K562 (cell line): ENCODE measurements around the gene KIF4B. TPM values are rescaled to one million over a fixed set of nuclear protein-coding genes. Genes with fewer than 3 reads are reported as not detected.

ENCODE experiments used
- ATAC-seq: fragments of 200-7000 bp; cut with Tn5 transposase; 3 replicates; pipeline ENCODE4 v1.9.1; 2020; ENCODE audit warnings: moderate library complexity
- BruUV-seq: library from RNA; stranded (reverse); fragments of 400-500 nt; replicated peaks from 2 replicates; lab custom pipeline; 2021; lab: Mats Ljungman, UMichigan
- CTCF ChIA-PET: fragments of 300-600 bp; formaldehyde crosslinking; extraction: SDS; loops from one replicate; lab custom pipeline; 2021; ENCODE audit warnings: low intra/inter-chr PET ratio; lab: Yijun Ruan, JAX
- POLR2A ChIA-PET: fragments of 300-600, 350-650 bp; sonication (Branson Sonifier 250); formaldehyde crosslinking; extraction: SDS; loops from one replicate; lab custom pipeline; 2021; ENCODE audit warnings: antibody characterized with exemption, inconsistent platforms; lab: Yijun Ruan, JAX
- DNase-seq, 4 experiments: peaks; one replicate each; pipeline versions ENCODE4 v3.0.0 to v3.0.0-alpha.2; 2011 to 2018; ENCODE audit warnings: low spot score in 3 of 4, mixed read lengths in 3 of 4; ENCODE audit errors: extremely low read depth in 1 of 4
- FAIRE-seq: peaks from 2 replicates; lab custom pipeline; 2011; peaks lifted over from hg19 to GRCh38; lab: Jason Lieb, UNC
- H2AFZ ChIP-seq: 2 replicates; pipeline ENCODE4 v1.6.0; 2011; ENCODE audit warnings: low read depth, low read length, control low read depth, inconsistent platforms
- H3K27ac ChIP-seq: fragments of 200-600 bp; 3 replicates; pipeline ENCODE4 v1.8.0; 2011; ENCODE audit warnings: low read depth, mild to moderate bottlenecking, control low read depth, inconsistent platforms, low read length, moderate library complexity, mixed read lengths; ENCODE audit errors: extremely low read depth
- H3K27me3 ChIP-seq, 2 experiments: fragments of 300-600 bp in 1 of 2; 2 replicates in 1 of 2; 3 replicates in 1 of 2; pipeline versions ENCODE4 v1.6.0 to v1.8.0; 2011; ENCODE audit warnings: inconsistent platforms in 2 of 2, low read length in 2 of 2, mild to moderate bottlenecking in 1 of 2, mixed read lengths in 1 of 2, moderate library complexity in 1 of 2; ENCODE audit not compliant: control insufficient read depth in 2 of 2, insufficient read depth in 2 of 2
- H3K36me3 ChIP-seq: fragments of 300-600 bp; 3 replicates; pipeline ENCODE4 v1.8.0; 2011; ENCODE audit warnings: mild to moderate bottlenecking, low read length, inconsistent platforms; ENCODE audit not compliant: control insufficient read depth, insufficient read depth
- H3K4me1 ChIP-seq, 2 experiments: fragments of 200-600 bp in 1 of 2; replicated peaks in 1 of 2; 2 replicates in 1 of 2; 3 replicates in 1 of 2; pipeline versions ENCODE4 v1.5.1 to v1.8.0; 2011; ENCODE audit warnings: inconsistent platforms in 2 of 2, low read length in 2 of 2, mild to moderate bottlenecking in 1 of 2, mixed read lengths in 1 of 2, moderate library complexity in 1 of 2; ENCODE audit not compliant: control insufficient read depth in 2 of 2, insufficient read depth in 2 of 2
- H3K4me2 ChIP-seq: 2 replicates; pipeline ENCODE4 v1.6.1; 2011; ENCODE audit warnings: low read length, control low read depth, inconsistent platforms, mixed read lengths; ENCODE audit not compliant: insufficient read depth
- H3K4me3 ChIP-seq: fragments of 200-600 bp; sonication (generic), shearing (Covaris generic); 2 replicates; pipeline ENCODE4 v1.5.1; 2016; ENCODE audit warnings: control low read depth, inconsistent platforms
- H3K79me2 ChIP-seq: fragments of 200-600 bp; 3 replicates; pipeline ENCODE4 v1.8.0; 2011; ENCODE audit warnings: low read length, inconsistent platforms; ENCODE audit not compliant: control insufficient read depth, insufficient read depth
- H3K9ac ChIP-seq, 2 experiments: 2 replicates each; pipeline versions ENCODE4 v1.6.0 to v1.6.1; 2011; ENCODE audit warnings: low read depth in 2 of 2, low read length in 2 of 2, control low read depth in 1 of 2, inconsistent platforms in 1 of 2, mild to moderate bottlenecking in 1 of 2, mixed read lengths in 1 of 2; ENCODE audit not compliant: insufficient read depth in 1 of 2
- H3K9me1 ChIP-seq: one replicate; pipeline ENCODE4 v1.6.0; 2011; ENCODE audit warnings: inconsistent platforms, mild to moderate bottlenecking, low read length, moderate library complexity; ENCODE audit not compliant: control insufficient read depth, insufficient read depth
- H3K9me3 ChIP-seq: replicated peaks from 2 replicates; pipeline ENCODE4 v1.5.1; 2011; ENCODE audit warnings: low read depth, low read length, inconsistent platforms; ENCODE audit not compliant: control insufficient read depth, insufficient read depth
- H4K20me1 ChIP-seq: replicated peaks from 2 replicates; pipeline ENCODE4 v1.6.1; 2011; ENCODE audit warnings: low read length, inconsistent platforms, mixed read lengths; ENCODE audit not compliant: control insufficient read depth, insufficient read depth
- CTCF ChIP-seq, 3 experiments: IDR thresholded peaks in 2 of 3; conservative IDR thresholded peaks in 1 of 3; 2 replicates each; pipeline ENCODE4 v1.5.1; 2011 to 2012; ENCODE audit warnings: low read length in 3 of 3, mild to moderate bottlenecking in 3 of 3, control low read depth in 2 of 3, improper control_type of control experiment in 1 of 3, inconsistent platforms in 1 of 3, low read depth in 1 of 3, mixed read lengths in 1 of 3, moderate library complexity in 1 of 3; ENCODE audit not compliant: insufficient read depth in 2 of 3
- PHB2 ChIP-seq: fragments of 450-650 bp; IDR thresholded peaks from 2 replicates; pipeline ENCODE4 v1.6.1; 2017; ENCODE audit warnings: low read depth
- RAD21 ChIP-seq, 2 experiments: fragments of 250-450 bp in 1 of 2; fragments of 450-650 bp in 1 of 2; sonication (Bioruptor Pico) in 1 of 2; formaldehyde crosslinking in 1 of 2; IDR thresholded peaks in 1 of 2; conservative IDR thresholded peaks in 1 of 2; 2 replicates each; pipeline versions ENCODE4 v1.4.0 to v1.8.0; 2020 to 2022; ENCODE audit warnings: mild to moderate bottlenecking in 2 of 2, moderate library complexity in 1 of 2
- WGBS: fragments of 100-300 bp; shearing (Covaris generic); methylation state at CpG from one replicate; pipeline ENCODE4 v1.1.6; 2016; ENCODE audit warnings: low coverage, mixed read lengths; ENCODE audit not compliant: insufficient coverage; ENCODE audit errors: missing lambda C conversion rate; 5-methylcytosine and 5-hydroxymethylcytosine counted together
- in situ Hi-C: fragments of 300-500 bp; cut with MboI; formaldehyde crosslinking; loops from 4 replicates; pipeline ENCODE4 v1.15.0; 2018; ENCODE audit warnings: inconsistent platforms, mixed read lengths
- intact Hi-C: fragments of 100-400 bp; cut with micrococcal nuclease; formaldehyde crosslinking; loops from 2 replicates; pipeline ENCODE4 v1.14.2; 2022
- polyA plus RNA-seq, 8 experiments: library from polyadenylated mRNA; depleted of rRNA in 4 of 8; stranded (reverse) in 5 of 8; unstranded in 3 of 8; fragments of >200 nt; fragmentation: Nextera tagmentation in 2 of 8; fragmentation: Illumina TruSeq in 1 of 8; extraction: Ambion mirVana in 2 of 8; extraction: Trizol in 1 of 8; gene quantifications; 2 replicates each; pipeline versions ENCODE4 v1.2.1 to v1.2.3, GENCODE V29; 2011 to 2014; ENCODE audit warnings: inconsistent platforms in 1 of 8, missing spikeins in 1 of 8
- total RNA-seq, 7 experiments: library from RNA; depleted of rRNA in 6 of 7; stranded (reverse); fragments of >200 nt in 6 of 7; fragmentation: Illumina TruSeq in 2 of 7; extraction: Trizol in 2 of 7; gene quantifications; 2 replicates each; pipeline versions ENCODE4 v1.2.1 to v1.2.3, GENCODE V29; 2011 to 2021; ENCODE audit warnings: low replicate concordance in 1 of 7

The KIF4B gene
- total and polyA plus RNA-seq, 9 of the 15 experiments (the other 6 are each of a cell fraction or from before 2014, with no cell fraction given): 0.01 to 0.09 (median 0.07) TPM; not detected in 2

GRCh38 chr5:154995679-154996078, 17.9 kb upstream of the KIF4B start:
- H3K4me2 ChIP-seq: no peak overlapping the region
- H3K4me1 ChIP-seq: no peaks in the 10 kb centered on the region; a peak in 1 of 5 replicates
- no peaks in the 10 kb centered on the region for H3K9me1 ChIP-seq
- ChIA-PET CTCF (no interaction called here), POLR2A (interaction anchor here (2.0 kb wide), 1 partner anchor 23 kb away, joined by 4 read pairs; no protein-coding TSS in a partner anchor)
- FAIRE-seq (no peak), DNase-seq (peak in 1 of 4 experiments; percentile 12), ATAC-seq (peak; percentile 75)
- no peaks in the 10 kb centered on the region for H3K9me3 ChIP-seq
- no peak overlapping the region for H3K9ac ChIP-seq
- no peaks in the 10 kb centered on the region for H3K79me2 ChIP-seq
- no peaks in the 10 kb centered on the region for H3K36me3 ChIP-seq
- H4K20me1 ChIP-seq: no peaks in the 10 kb centered on the region
- intact Hi-C loops: loop anchor here (1.0 kb wide), 1 partner anchor 353 kb away; no protein-coding TSS in a partner anchor
- peaks cover 3 to 4% of the 10 kb centered on the region in 2 experiments; a peak in 3 of 5 replicates for H3K27me3 ChIP-seq
- no peak overlapping the region for H3K4me3 ChIP-seq
- WGBS: 24% methylated on average over 4 of the region's 4 CpGs
- no peak overlapping the region for H3K27ac ChIP-seq
- TF ChIP-seq CTCF (IDR thresholded peaks at IDR 0.05 in 2 of 3, conservative IDR thresholded peaks at IDR 0.05 in 1 of 3; ENCODE audit: insufficient read depth in 2 of 3, low read depth in 1 of 3, low read length in 3 of 3) (peak; percentile 30 to 45 (median 31); a peak in 4 of 6 replicates), PHB2 (no peak), RAD21 (CRISPR knock-in tag; conservative IDR thresholded peaks at IDR 0.05 in 1 of 2, IDR thresholded peaks at IDR 0.05 in 1 of 2) (peak in 1 of 2 experiments; percentile 38; a peak in 2 of 4 replicates)
- in situ Hi-C loops: loop anchor here (10.0 kb wide), 1 partner anchor 341 kb away; no protein-coding TSS in a partner anchor
- BruUV-seq: no TSS peak
- no peak overlapping the region for H2AFZ ChIP-seq
